ENCODE measurements around the gene KSR1.

DNA sequence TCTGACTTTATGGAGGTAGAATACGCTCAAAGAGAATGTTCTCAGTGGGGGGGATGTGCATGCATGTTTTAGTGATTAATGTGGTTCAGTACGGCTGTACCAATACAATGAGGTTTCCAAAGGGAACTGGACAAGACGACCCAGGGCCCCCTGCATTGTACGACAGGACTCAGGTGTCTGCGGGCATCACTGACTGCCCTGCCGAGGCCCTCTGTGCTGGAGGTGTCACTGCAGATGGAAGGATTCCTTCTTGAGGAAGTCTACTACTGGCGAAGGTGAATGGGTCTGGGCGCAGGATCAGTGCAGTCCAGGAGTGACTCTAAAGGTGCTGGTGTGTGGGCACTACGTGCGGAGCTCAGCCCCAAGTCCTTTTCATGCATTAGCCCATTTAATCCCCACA is 171.3 kb downstream of the KSR1 start:
- no peak for TF ChIP-seq CTCF (IDR thresholded peaks at IDR 0.05)
- TF ChIP-seq POLR2AphosphoS5 (IDR thresholded peaks at IDR 0.05) = no peak

Data from breast epithelium (tissue), 3 donors.